ENCODE measurements around the gene APPL2. TPM values are rescaled to one million over a fixed set of nuclear protein-coding genes. Genes with fewer than 3 reads are reported as not detected.

APPL2 gene, protein sequence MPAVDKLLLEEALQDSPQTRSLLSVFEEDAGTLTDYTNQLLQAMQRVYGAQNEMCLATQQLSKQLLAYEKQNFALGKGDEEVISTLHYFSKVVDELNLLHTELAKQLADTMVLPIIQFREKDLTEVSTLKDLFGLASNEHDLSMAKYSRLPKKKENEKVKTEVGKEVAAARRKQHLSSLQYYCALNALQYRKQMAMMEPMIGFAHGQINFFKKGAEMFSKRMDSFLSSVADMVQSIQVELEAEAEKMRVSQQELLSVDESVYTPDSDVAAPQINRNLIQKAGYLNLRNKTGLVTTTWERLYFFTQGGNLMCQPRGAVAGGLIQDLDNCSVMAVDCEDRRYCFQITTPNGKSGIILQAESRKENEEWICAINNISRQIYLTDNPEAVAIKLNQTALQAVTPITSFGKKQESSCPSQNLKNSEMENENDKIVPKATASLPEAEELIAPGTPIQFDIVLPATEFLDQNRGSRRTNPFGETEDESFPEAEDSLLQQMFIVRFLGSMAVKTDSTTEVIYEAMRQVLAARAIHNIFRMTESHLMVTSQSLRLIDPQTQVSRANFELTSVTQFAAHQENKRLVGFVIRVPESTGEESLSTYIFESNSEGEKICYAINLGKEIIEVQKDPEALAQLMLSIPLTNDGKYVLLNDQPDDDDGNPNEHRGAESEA
- total RNA-seq, result 10 to 100 TPM; 18.9 to 19.7 TPM

DNA sequence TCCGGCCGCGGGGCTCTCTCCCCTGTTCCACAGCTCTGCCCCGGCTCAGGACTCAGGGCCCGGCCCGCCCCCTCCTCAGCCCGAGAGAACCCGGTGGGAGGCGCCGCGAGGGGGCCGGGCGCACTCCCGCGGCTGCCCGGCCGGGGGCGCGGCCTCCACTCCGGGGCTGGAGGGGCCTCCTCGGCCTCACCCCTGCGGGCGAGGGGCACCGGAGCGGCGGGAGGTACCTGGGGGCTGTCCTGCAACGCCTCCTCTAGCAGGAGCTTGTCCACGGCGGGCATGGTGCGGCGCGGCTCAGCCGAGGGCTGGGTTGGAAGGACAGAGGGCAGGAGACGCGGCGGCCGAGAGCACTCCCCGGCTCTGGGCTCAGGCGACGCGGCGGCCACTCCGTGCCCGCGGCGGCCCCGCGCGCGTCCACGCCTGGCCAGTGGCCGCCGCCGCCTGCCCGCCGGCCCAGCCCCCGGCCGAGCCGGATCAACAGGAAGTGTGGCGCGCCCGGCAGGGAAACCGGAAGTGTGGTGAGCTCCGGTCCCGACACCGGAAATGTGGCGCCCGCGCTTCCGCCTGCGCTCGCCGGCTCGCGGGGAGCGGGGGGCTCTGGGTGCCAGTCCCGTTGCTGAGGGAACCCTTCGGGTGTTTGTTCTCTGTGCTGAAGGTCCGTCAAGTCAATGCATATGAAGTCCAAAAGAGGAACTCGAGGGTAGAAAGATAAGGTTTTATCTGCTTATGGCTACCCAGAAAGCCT lies at the start of gene APPL2:
Gene APPL2 (minus strand): TSS at position 443 of the 745 bp plus-strand sequence. CDS start 162 bp downstream, at position 281.
- H3K4me1 Mint-ChIP-seq (ENCODE audit: low read depth), result peaks cover 45% of the 10 kb centered on the region
- peak within 1 kb of the TSS; percentile 85 to 96 for H3K4me3 Mint-ChIP-seq
- H3K9me3 Mint-ChIP-seq, result peaks cover 0 to 2% of the 10 kb centered on the region in 2 donors
- DNase-seq (peak; percentile 83 to 87), ATAC-seq (replicated peaks in 1 of 2) (peak; percentile 90 to 93)
- peaks cover 0 to 2% of the 10 kb centered on the region in 2 donors for H3K36me3 Mint-ChIP-seq (ENCODE audit: insufficient read depth in 2 of 2)
- H3K27me3 Mint-ChIP-seq (ENCODE audit: low read depth), result no peaks in the 10 kb centered on the region
- H3K27ac Mint-ChIP-seq, result peak within 1 kb of the TSS; percentile 96

DNA sequence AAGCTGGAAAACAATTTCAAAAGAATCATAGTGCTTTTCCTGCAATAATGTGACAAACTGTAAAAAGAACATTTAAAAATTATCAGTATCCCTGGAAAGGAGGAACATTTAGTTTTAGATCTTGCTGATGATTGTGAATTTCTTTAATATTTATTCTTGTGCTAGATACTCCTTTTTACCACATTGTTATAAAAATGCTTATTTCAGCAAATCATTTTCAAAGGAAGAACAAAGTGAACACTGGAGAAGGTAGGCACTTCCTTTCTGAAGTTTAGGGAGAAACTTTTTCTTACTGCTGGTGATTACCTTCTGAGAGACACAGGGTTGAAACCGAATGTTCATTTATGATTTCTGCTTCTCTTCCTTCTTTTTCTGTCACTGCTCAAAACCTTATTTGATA lies 49.4 kb upstream of the APPL2 start:
- Mint-ChIP-seq H3K4me1 (ENCODE audit: low read depth) (no peaks in the 10 kb centered on the region), H3K9me3 (no peaks in the 10 kb centered on the region), H3K36me3 (ENCODE audit: insufficient read depth in 2 of 2) (no peaks in the 10 kb centered on the region), H3K27ac (no peak overlapping the region), H3K27me3 (ENCODE audit: low read depth) (peaks cover 24% of the 10 kb centered on the region), H3K4me3 (no peak overlapping the region)
- no peak for DNase-seq
- no peak for ATAC-seq (replicated peaks in 1 of 2)

DNA sequence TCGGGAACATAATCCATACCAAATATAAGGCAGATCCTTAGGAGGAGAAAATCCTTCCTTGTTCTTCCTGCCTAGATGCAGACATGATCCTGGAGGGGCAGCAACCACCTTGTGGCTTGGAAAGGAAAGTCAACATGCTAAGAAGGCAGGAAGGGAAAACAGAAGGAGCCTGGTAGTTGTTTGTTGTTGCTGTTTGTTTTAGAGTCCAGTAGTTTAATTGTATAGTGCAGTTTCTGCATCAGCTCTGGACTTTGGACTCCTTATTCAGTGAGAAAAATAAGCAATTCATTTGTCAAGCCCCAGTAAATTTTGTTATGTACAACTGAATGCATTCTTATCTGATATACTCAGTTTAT lies 45.7 kb upstream of the APPL2 start:
- DNase-seq, result no peak
- Mint-ChIP-seq H3K4me1 (ENCODE audit: low read depth) (no peaks in the 10 kb centered on the region), H3K27me3 (ENCODE audit: low read depth) (peaks cover 24% of the 10 kb centered on the region), H3K36me3 (ENCODE audit: insufficient read depth in 2 of 2) (no peaks in the 10 kb centered on the region), H3K9me3 (no peaks in the 10 kb centered on the region), H3K4me3 (no peak overlapping the region), H3K27ac (no peak overlapping the region)
- ATAC-seq (replicated peaks in 1 of 2), result no peak

DNA sequence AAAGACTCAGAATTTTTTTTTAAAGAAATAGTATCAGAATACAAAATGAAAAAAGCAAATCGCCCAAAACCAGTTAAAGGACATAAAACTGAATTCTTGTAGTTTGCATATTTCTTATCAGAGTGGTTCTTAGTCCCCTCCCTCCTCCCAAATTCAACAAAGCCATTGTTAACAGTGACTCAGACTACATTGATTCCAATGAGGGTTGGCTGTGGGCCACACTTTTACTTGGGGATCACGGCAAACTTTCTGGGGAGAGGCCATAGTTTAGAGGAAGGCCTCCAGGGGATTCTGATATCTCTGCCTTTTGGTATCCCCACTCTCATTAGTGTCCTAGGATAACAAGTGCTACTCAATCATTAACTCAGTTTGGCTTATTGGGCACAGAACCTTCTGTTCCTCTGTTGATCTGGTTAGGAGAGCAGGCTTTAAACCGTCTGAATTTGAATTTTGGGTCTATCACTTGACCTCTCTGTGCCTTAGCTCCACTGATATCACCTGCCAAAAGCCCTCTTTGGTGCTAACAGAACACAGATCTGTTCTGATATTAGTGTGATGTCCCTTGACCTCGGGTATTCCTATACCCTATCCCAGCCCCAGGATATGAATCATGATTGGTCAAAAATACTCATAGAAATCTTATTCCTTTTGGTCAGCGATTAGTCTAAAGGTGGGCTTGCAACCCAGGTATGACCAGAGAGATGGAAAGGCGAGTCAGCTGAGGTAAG lies 45.2 kb upstream of the APPL2 start:
- Mint-ChIP-seq H3K9me3 (no peaks in the 10 kb centered on the region), H3K4me3 (no peak overlapping the region), H3K4me1 (ENCODE audit: low read depth) (no peaks in the 10 kb centered on the region), H3K27me3 (ENCODE audit: low read depth) (peaks cover 21% of the 10 kb centered on the region), H3K27ac (no peak overlapping the region), H3K36me3 (ENCODE audit: insufficient read depth in 2 of 2) (no peaks in the 10 kb centered on the region)
- no peak for ATAC-seq (replicated peaks in 1 of 2)
- no peak for DNase-seq

DNA sequence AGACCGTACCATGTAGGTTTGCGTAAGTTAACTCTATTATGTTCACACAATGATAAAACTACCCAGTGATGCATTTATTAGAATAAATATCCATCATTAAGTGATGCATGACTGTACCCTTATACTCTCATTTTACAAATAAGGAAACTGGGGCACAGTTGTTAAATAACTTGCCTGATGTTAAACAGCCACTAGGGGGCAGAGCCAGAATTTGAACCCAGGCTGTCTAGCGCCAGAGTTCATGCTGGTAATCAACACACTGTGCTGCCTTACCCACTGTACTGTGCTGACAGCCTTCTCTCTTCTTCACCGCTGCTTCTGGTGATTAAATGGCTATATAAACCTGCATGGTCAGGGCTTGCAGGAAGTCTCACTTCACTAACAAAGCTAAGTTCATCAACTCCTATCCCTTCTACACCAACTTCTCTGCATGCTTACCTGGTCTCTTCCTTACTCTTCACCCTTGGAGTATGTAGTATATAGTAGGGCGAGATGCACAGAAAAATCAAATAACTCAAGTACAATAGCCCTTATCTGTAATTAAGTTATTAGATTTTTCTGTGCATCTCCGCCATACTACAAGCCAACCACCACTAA lies 43.6 kb upstream of the APPL2 start:
- Mint-ChIP-seq H3K4me1 (ENCODE audit: low read depth) (no peaks in the 10 kb centered on the region), H3K27me3 (ENCODE audit: low read depth) (peaks cover 12% of the 10 kb centered on the region), H3K4me3 (no peak overlapping the region), H3K36me3 (ENCODE audit: insufficient read depth in 2 of 2) (no peaks in the 10 kb centered on the region), H3K27ac (no peak overlapping the region), H3K9me3 (no peaks in the 10 kb centered on the region)
- DNase-seq (peak; percentile 34 to 50), ATAC-seq (replicated peaks in 1 of 2) (peak; percentile 60 to 70)

DNA sequence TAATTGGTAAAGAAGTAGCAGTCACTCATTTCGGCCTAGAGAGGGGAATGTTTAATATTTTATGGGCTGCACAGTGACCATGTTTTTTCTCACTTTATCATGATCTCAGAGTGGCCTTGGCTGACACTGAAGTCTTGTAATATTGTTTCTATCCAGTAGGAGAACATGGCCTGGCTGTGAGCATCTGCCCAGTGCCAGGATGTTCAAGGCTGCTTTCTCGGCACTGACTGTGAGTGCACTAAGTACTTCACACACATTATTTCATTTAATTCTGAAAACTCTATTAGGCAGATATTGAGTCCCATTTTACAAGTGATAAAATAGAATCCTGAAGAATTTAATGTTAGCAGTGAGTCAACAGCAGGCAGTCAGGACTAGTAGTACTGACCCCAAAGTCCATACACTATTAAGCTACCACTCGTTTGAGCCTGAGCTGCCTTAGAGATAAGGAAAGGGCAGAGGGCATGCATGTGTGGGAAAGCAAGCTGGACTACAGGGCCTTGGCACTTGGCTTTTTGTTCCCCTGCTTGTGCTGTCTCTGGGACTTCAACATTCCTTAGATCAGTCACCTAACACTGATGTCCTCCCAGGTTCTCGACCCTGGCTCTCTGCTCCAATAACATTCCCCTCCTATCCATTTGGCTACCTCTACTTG lies 42.2 kb upstream of the APPL2 start:
- no peaks in the 10 kb centered on the region for H3K27me3 Mint-ChIP-seq (ENCODE audit: low read depth)
- H3K4me1 Mint-ChIP-seq (ENCODE audit: low read depth), result no peaks in the 10 kb centered on the region
- ATAC-seq (replicated peaks in 1 of 2) (no peak), DNase-seq (no peak)
- no peak overlapping the region for H3K4me3 Mint-ChIP-seq
- H3K9me3 Mint-ChIP-seq, result no peaks in the 10 kb centered on the region
- H3K27ac Mint-ChIP-seq, result no peak overlapping the region
- H3K36me3 Mint-ChIP-seq (ENCODE audit: insufficient read depth in 2 of 2), result no peaks in the 10 kb centered on the region

DNA sequence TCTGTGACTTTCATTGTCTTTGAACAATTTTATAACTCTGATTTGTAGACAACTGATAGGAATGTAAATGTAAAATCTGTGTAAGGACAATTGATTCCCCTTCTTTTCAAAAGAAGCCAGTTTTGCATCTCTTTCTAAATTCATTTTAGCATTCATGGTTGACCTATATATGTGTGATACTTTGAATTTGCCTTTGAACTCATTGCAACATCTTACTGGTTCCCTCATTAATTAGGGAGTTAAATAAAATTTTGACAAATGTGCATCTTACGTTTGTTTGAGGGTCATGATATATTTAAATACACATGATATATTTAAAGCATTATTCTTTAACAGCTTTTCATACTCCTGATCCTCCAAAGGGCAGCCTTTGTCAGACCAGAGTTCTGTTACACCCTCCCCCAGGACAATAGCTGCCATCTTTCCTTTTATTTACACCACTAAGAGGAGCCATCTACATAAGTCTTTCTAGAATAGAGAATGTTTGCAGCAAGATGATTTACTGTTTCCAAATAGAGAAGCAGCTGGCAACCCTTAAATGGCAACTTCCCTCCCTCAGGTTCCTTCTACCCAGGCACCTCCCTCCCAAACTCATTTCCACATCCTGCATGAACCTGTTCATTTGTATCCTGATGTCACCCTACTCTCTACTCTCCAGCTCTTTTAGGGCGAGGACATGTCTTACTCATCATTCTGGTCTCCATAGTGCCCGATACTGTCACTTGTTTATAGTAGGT lies 40.2 kb upstream of the APPL2 start:
- Mint-ChIP-seq H3K27ac (no peak overlapping the region), H3K4me1 (ENCODE audit: low read depth) (no peaks in the 10 kb centered on the region), H3K4me3 (no peak overlapping the region), H3K9me3 (no peaks in the 10 kb centered on the region), H3K36me3 (ENCODE audit: insufficient read depth in 2 of 2) (no peaks in the 10 kb centered on the region), H3K27me3 (ENCODE audit: low read depth) (no peaks in the 10 kb centered on the region)
- no peak for ATAC-seq (replicated peaks in 1 of 2)
- no peak for DNase-seq

DNA sequence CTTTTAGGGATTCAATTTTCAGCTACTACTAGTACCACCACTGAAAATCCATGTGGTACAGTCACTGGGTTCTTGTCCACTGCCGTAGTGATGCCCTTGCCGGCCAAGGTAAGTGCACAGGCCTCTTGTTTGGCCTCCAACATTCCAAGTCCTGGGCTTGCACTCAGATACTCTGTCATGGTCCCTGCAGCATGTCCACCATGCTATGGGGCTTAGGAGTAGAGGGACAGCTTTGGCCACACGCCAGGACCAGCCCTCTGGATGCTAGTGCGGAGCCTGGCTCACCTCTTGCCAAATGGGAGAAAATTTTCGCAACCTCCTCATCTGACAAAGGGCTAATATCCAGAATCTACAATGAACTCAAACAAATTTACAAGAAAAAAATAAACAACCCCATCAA lies 38.6 kb upstream of the APPL2 start:
- no peaks in the 10 kb centered on the region for H3K9me3 Mint-ChIP-seq
- DNase-seq, result no peak
- H3K4me3 Mint-ChIP-seq, result no peak overlapping the region
- no peaks in the 10 kb centered on the region for H3K4me1 Mint-ChIP-seq (ENCODE audit: low read depth)
- H3K36me3 Mint-ChIP-seq (ENCODE audit: insufficient read depth in 2 of 2), result no peaks in the 10 kb centered on the region
- no peak overlapping the region for H3K27ac Mint-ChIP-seq
- no peaks in the 10 kb centered on the region for H3K27me3 Mint-ChIP-seq (ENCODE audit: low read depth)
- no peak for ATAC-seq (replicated peaks in 1 of 2)

DNA sequence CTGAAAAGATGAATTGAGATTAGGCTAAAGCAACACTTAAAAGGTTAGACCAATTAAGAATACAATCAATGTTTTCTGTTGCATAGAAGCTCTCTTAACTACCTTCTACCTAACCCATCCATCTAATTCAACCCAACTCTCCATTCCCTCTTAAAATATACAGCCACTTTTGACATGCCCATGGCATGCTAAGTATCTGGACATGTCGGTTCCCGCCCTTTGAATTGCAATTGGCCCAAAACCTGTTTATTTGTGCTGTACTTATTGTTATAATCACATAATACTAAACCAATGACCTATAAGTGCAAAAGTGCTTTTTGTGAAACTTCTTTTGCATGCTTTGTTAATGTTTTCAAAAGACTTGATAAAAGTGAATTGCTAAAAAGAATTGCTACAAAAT lies 37.6 kb upstream of the APPL2 start:
- ATAC-seq (replicated peaks in 1 of 2) (no peak), DNase-seq (no peak)
- Mint-ChIP-seq H3K27ac (no peak overlapping the region), H3K36me3 (ENCODE audit: insufficient read depth in 2 of 2) (no peaks in the 10 kb centered on the region), H3K9me3 (no peaks in the 10 kb centered on the region), H3K4me3 (no peak overlapping the region), H3K4me1 (ENCODE audit: low read depth) (no peaks in the 10 kb centered on the region), H3K27me3 (ENCODE audit: low read depth) (no peaks in the 10 kb centered on the region)

DNA sequence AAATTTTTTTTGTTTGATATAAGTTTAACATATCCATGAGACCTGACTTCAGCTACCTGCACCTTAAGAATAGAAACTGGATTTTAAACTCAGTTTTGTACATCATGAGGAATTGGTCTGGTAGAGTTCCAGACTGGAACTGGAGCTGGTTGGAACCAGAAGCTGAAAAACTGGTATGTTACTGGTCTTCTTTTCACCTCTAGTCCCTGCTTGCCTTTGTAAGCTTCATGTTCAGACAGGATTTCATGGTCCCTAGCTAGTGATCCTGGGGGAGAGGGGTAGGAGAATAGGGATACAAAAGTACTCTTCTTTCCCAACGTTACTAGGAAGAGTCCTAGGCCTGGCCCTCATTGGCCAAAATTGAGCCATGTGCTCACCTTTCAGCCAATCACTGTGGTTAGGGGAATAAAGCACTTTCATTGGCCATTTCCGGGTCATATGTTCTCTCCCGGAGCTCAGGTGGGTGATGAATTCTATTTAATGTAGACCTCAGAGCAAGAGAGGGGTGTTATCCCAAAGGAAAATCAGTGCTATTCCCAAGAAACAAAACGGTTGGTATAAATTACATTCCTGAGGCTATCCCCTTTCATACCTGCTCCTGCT lies 36.9 kb upstream of the APPL2 start:
- no peak overlapping the region for H3K27ac Mint-ChIP-seq
- H3K4me3 Mint-ChIP-seq, result no peak overlapping the region
- H3K27me3 Mint-ChIP-seq (ENCODE audit: low read depth), result no peaks in the 10 kb centered on the region
- H3K36me3 Mint-ChIP-seq (ENCODE audit: insufficient read depth in 2 of 2), result no peaks in the 10 kb centered on the region
- H3K9me3 Mint-ChIP-seq, result no peaks in the 10 kb centered on the region
- no peaks in the 10 kb centered on the region for H3K4me1 Mint-ChIP-seq (ENCODE audit: low read depth)
- no peak for DNase-seq
- ATAC-seq (replicated peaks in 1 of 2), result no peak

DNA sequence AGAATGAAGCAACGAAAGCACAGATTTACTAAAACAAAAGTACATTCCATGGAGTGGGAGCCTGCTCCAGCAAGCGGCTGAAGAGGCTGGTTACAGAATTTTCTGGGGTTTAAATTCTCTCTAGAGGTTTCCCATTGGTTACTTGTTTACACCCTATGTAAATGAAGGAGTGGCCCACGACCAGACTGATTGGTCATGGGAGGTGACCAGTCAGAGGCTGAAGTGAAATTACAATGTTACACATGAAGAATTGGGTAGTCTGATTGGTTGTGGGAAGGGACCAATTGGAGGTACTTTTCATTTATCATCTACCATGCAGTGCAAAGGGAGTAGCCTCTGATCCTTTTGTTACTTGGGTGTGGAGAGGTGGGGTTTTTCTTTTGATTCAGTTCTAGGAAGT lies 36.2 kb upstream of the APPL2 start:
- ATAC-seq (replicated peaks in 1 of 2) (no peak), DNase-seq (no peak)
- H3K4me3 Mint-ChIP-seq, result no peak overlapping the region
- H3K27ac Mint-ChIP-seq, result no peak overlapping the region
- H3K36me3 Mint-ChIP-seq (ENCODE audit: insufficient read depth in 2 of 2), result no peaks in the 10 kb centered on the region
- H3K9me3 Mint-ChIP-seq, result no peaks in the 10 kb centered on the region
- no peaks in the 10 kb centered on the region for H3K4me1 Mint-ChIP-seq (ENCODE audit: low read depth)
- H3K27me3 Mint-ChIP-seq (ENCODE audit: low read depth), result no peaks in the 10 kb centered on the region

Measured in activated T-cell treated with anti-CD3 and anti-CD28 coated beads, Interleukin-2, amount 50 U/mL, for 72 hours (primary cell).